Thoracic aorta (tissue), 2 donors: ENCODE data around the gene PCBP3. TPM values are rescaled to one million over a fixed set of nuclear protein-coding genes. Genes with fewer than 3 reads are reported as not detected.

ENCODE experiments used
- ATAC-seq: fragments of 150-250 bp; one replicate; pipeline ENCODE4 v1.8.0; 2017; ENCODE audit warnings: low read depth; ENCODE audit not compliant: insufficient number of reproducible peaks, low FRiP score
- DNase-seq: peaks from one replicate; pipeline ENCODE4 v3.0.0-alpha.2; 2020; ENCODE audit warnings: low spot score
- H3K27ac ChIP-seq, 2 donors: fragments of 200-600 bp; sonication (generic); 1 replicate in 1 of 2; 2 replicates in 1 of 2; pipeline ENCODE4 v1.5.1; 2016; ENCODE audit warnings: mild to moderate bottlenecking in 2 of 2, moderate library complexity in 2 of 2
- H3K27me3 ChIP-seq: fragments of 200-600 bp; sonication (generic); replicated peaks from 2 replicates; pipeline ENCODE4 v1.6.0; 2016; ENCODE audit warnings: mild to moderate bottlenecking; ENCODE audit not compliant: insufficient read depth
- H3K36me3 ChIP-seq: fragments of 200-600 bp; sonication (generic); one replicate; pipeline ENCODE4 v1.5.1; 2016
- H3K4me1 ChIP-seq, 2 donors: fragments of 200-600 bp; sonication (generic); 1 replicate in 1 of 2; 2 replicates in 1 of 2; pipeline versions ENCODE4 v1.5.1 to v1.6.0; 2016; ENCODE audit warnings: low read depth in 2 of 2, mild to moderate bottlenecking in 1 of 2; ENCODE audit not compliant: control insufficient read depth in 1 of 2
- H3K4me3 ChIP-seq: fragments of 200-600 bp; sonication (generic); 2 replicates; pipeline ENCODE4 v1.5.1; 2016; ENCODE audit warnings: mild to moderate bottlenecking
- H3K9me3 ChIP-seq: fragments of 200-600 bp; sonication (generic); 2 replicates; pipeline ENCODE4 v1.5.1; 2016
- CTCF ChIP-seq: fragments of 200-600 bp; sonication (generic); IDR thresholded peaks from one replicate; pipeline ENCODE4 v1.5.1; 2019; ENCODE audit warnings: antibody characterized with exemption
- total RNA-seq, 2 donors: library from RNA; depleted of rRNA; stranded (reverse); fragments of >200 nt; gene quantifications; one replicate each; pipeline versions ENCODE4 v1.1.0 to v1.2.3, GENCODE V29; 2016

The PCBP3 gene
- total RNA-seq, 2 donors from 2014 or later, result 4.5 to 28.4 TPM

DNA sequence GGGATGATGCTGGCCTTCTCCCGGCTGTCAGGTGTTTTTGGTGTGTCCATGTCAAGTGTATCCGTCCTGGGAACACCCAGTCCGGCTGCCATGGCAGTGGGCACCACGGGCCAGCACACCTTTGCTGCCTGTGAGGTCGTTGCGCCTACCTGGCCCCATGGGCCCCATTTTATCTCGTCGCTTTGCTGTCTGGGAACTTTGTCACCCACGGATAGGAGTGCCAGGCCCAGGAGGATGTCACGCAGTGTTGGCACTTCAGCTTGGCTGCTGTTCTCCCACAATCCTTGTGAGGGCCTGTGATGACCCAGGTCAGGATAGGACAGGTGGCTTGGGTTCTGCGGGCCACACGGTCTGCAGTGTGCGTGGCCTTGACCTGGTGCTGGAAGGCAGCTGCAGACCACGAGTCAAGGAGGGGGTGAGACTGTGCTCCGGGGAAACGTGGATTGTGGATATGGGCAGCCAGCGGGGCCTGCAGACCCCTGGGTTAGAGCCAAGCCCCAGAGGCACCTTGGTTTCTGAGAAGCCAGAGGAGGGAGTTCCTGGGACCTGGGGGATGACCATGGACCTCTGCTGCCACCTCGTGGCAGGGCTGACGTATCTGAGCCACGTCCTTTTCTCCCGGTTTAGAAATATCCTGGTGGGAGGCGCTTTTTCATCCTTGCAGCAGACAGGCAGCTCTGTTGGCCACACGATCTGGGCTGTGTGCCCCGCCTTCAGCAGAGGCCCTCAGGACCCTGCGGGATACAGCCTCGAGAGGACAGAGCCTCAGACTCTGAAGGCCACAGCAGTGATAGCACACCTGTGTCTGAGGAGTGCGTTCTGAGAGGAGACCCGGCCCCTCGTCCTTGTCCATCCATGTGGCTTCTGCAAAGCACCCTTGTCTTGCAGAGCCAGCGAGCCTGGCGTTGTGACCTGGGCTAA, 176.9 kb downstream of the PCBP3 start:
- H3K4me3 ChIP-seq, result no peak overlapping the region
- no peak overlapping the region for H3K27ac ChIP-seq
- no peaks in the 10 kb centered on the region for H3K27me3 ChIP-seq
- ATAC-seq (peak; percentile 59), DNase-seq (no peak)
- TF ChIP-seq CTCF, result peak; percentile 81
- H3K36me3 ChIP-seq, result no peaks in the 10 kb centered on the region
- H3K4me1 ChIP-seq, result peaks cover 0 to 3% of the 10 kb centered on the region in 2 donors
- no peaks in the 10 kb centered on the region for H3K9me3 ChIP-seq

- H3K9me3 ChIP-seq, result no peaks in the 10 kb centered on the region
- ATAC-seq, result no peak
- H3K27me3 ChIP-seq, result no peaks in the 10 kb centered on the region
- H3K36me3 ChIP-seq, result no peaks in the 10 kb centered on the region
- H3K4me3 ChIP-seq, result no peak overlapping the region
- H3K4me1 ChIP-seq, result peaks cover 0 to 3% of the 10 kb centered on the region in 2 donors
- no peak for DNase-seq
- no peak for TF ChIP-seq CTCF
- H3K27ac ChIP-seq, result no peak overlapping the region
Observed at GRCh38 chr21:45821315-45821962, 177.9 kb downstream of the PCBP3 start.

DNA sequence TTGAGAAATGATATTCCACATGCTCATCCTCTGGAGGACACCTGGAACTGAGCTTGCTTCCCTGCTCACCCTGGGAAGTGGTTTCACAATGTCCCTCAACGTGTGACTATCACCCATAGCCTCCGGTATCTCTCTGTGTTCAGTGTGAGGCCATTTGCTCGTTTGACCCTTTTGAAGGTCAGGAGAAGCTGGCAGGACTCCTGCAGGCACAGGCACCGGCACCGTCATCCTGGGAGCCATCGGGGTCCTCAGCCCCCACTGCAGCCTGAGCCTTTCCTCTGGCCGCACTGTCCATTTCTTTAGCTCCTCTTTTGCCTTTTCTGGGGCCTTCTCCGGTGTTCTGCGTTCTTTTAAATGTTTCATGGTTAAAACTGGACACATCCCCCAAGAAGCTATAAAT, 178.5 kb downstream of the PCBP3 start:
- Histone ChIP-seq H3K36me3 (no peaks in the 10 kb centered on the region), H3K9me3 (no peaks in the 10 kb centered on the region), H3K4me1 (peaks cover 0 to 3% of the 10 kb centered on the region in 2 donors), H3K4me3 (no peak overlapping the region), H3K27me3 (no peaks in the 10 kb centered on the region), H3K27ac (no peak overlapping the region)
- ATAC-seq (no peak), DNase-seq (no peak)
- TF ChIP-seq CTCF, result no peak

- TF ChIP-seq CTCF, result no peak
- no peak overlapping the region for H3K4me3 ChIP-seq
- H3K27ac ChIP-seq, result no peak overlapping the region
- ATAC-seq, result no peak
- DNase-seq, result no peak
- H3K4me1 ChIP-seq, result peaks cover 0 to 3% of the 10 kb centered on the region in 2 donors
- H3K36me3 ChIP-seq, result no peaks in the 10 kb centered on the region
- no peaks in the 10 kb centered on the region for H3K9me3 ChIP-seq
- H3K27me3 ChIP-seq, result no peaks in the 10 kb centered on the region
Observed at GRCh38 chr21:45822429-45823099, 179.0 kb downstream of the PCBP3 start.
